GM12878 (cell line): ENCODE data around the gene PPP1R36. TPM values are rescaled to one million over a fixed set of nuclear protein-coding genes. Genes with fewer than 3 reads are reported as not detected.

Source experiments
- ATAC-seq: fragments of 200-7000 bp; cut with Tn5 transposase; 3 replicates; pipeline ENCODE4 v1.9.1; 2020; ENCODE audit warnings: mild to moderate bottlenecking, moderate library complexity
- BruUV-seq: library from RNA; stranded (reverse); fragments of 400-500 nt; replicated peaks from 2 replicates; lab custom pipeline; 2021; lab: Mats Ljungman, UMichigan
- CTCF ChIA-PET: fragments of 300-600 bp; sonication (Branson Sonifier 250); formaldehyde crosslinking; extraction: SDS; loops from one replicate; lab custom pipeline; 2021; ENCODE audit warnings: inconsistent platforms; lab: Yijun Ruan, JAX
- POLR2A ChIA-PET: fragments of 350-600 bp; formaldehyde crosslinking; extraction: SDS; loops from one replicate; lab custom pipeline; 2021; ENCODE audit warnings: inconsistent platforms; lab: Charles Lee
- RAD21 ChIA-PET: fragments of 300-600 bp; sonication (Branson Sonifier 250); formaldehyde crosslinking; loops from one replicate; lab custom pipeline; 2023; ENCODE audit warnings: antibody characterized with exemption; ENCODE audit not compliant: unreplicated experiment; lab: Charles Lee
- SMC1A ChIA-PET: fragments of 300-600 bp; sonication (Branson Sonifier 250); formaldehyde crosslinking; loops from one replicate; lab custom pipeline; 2023; ENCODE audit not compliant: unreplicated experiment, uncharacterized antibody; lab: Charles Lee
- DNase-seq: peaks from one replicate; pipeline ENCODE4 v3.0.0-alpha.2; 2011; ENCODE audit warnings: low read depth, low spot score
- FAIRE-seq: peaks from 3 replicates; lab custom pipeline; 2011; peaks lifted over from hg19 to GRCh38; lab: Jason Lieb, UNC
- H2AFZ ChIP-seq: 2 replicates; pipeline ENCODE4 v1.6.0; 2011; ENCODE audit warnings: low read depth, low read length, control low read depth; ENCODE audit not compliant: control insufficient read depth
- H3K27ac ChIP-seq: 2 replicates; pipeline ENCODE4 v1.5.1; 2011; ENCODE audit warnings: control low read depth; ENCODE audit not compliant: control insufficient read depth, insufficient read depth
- H3K27me3 ChIP-seq, 2 experiments: replicated peaks in 1 of 2; 2 replicates each; pipeline versions ENCODE4 v1.6.0 to v1.6.1; 2011; ENCODE audit warnings: low read length in 1 of 2; ENCODE audit not compliant: control insufficient read depth in 2 of 2, insufficient read depth in 2 of 2
- H3K36me3 ChIP-seq, 2 experiments: 2 replicates each; pipeline ENCODE4 v1.5.1; 2011; ENCODE audit warnings: low read length in 1 of 2; ENCODE audit not compliant: control insufficient read depth in 2 of 2, insufficient read depth in 2 of 2
- H3K4me1 ChIP-seq: 2 replicates; pipeline ENCODE4 v1.6.1; 2011; ENCODE audit warnings: mild to moderate bottlenecking, low read length, moderate library complexity, mixed read lengths; ENCODE audit not compliant: control insufficient read depth, insufficient read depth
- H3K4me2 ChIP-seq: 2 replicates; pipeline ENCODE4 v1.6.0; 2011; ENCODE audit warnings: control low read depth; ENCODE audit not compliant: control insufficient read depth, insufficient read depth
- H3K4me3 ChIP-seq: fragments of 200-600 bp; sonication (generic); 2 replicates; pipeline ENCODE4 v1.5.1; 2016
- H3K79me2 ChIP-seq: 2 replicates; pipeline ENCODE4 v1.6.0; 2011; ENCODE audit warnings: low read length; ENCODE audit not compliant: control insufficient read depth, insufficient read depth
- H3K9ac ChIP-seq: 2 replicates; pipeline ENCODE4 v1.8.0; 2011; ENCODE audit warnings: low read length, control low read depth, mixed read lengths; ENCODE audit not compliant: control insufficient read depth, insufficient read depth
- H3K9me3 ChIP-seq: replicated peaks from 3 replicates; pipeline ENCODE4 v1.5.1; 2011; ENCODE audit warnings: mild to moderate bottlenecking, low read length; ENCODE audit not compliant: control insufficient read depth, insufficient read depth
- H4K20me1 ChIP-seq: 2 replicates; pipeline ENCODE4 v1.6.0; 2011; ENCODE audit not compliant: control insufficient read depth, insufficient read depth
- CREM ChIP-seq: IDR thresholded peaks from 2 replicates; pipeline ENCODE4 v1.6.1; 2014; ENCODE audit warnings: antibody characterized with exemption, low read depth
- ESRRA ChIP-seq: IDR thresholded peaks from 2 replicates; pipeline ENCODE4 v1.6.1; 2012; ENCODE audit warnings: mild to moderate bottlenecking, low read length, improper control_type of control experiment
- EZH2 ChIP-seq: IDR thresholded peaks from 2 replicates; pipeline ENCODE4 v1.6.1; 2012; ENCODE audit warnings: low read depth, mild to moderate bottlenecking, control low read depth, inconsistent platforms, low read length, borderline replicate concordance; ENCODE audit not compliant: control insufficient read depth
- GABPA ChIP-seq: IDR thresholded peaks from 2 replicates; pipeline ENCODE4 v1.6.1; 2014; ENCODE audit warnings: antibody characterized with exemption, low read depth, mild to moderate bottlenecking, inconsistent platforms
- MEF2A ChIP-seq: IDR thresholded peaks from 2 replicates; pipeline ENCODE4 v1.6.1; 2011; ENCODE audit warnings: low read depth, mild to moderate bottlenecking, low read length, moderate library complexity; ENCODE audit not compliant: insufficient read depth
- MTA2 ChIP-seq: fragments of 450-650 bp; IDR thresholded peaks from 2 replicates; pipeline ENCODE4 v1.6.1; 2016; ENCODE audit warnings: low read depth, mild to moderate bottlenecking, moderate library complexity
- NFYB ChIP-seq: IDR thresholded peaks from 2 replicates; pipeline ENCODE4 v1.6.1; 2011; ENCODE audit warnings: low read depth, mild to moderate bottlenecking, low read length, improper control_type of control experiment, moderate library complexity; ENCODE audit not compliant: insufficient read depth
- NR2C2 ChIP-seq: IDR thresholded peaks from 2 replicates; pipeline ENCODE4 v1.6.1; 2011; ENCODE audit warnings: borderline replicate concordance, low read depth; ENCODE audit not compliant: control insufficient read depth, insufficient read length
- POU2F2 ChIP-seq: IDR thresholded peaks from 3 replicates; pipeline ENCODE4 v1.6.1; 2011; ENCODE audit warnings: low read depth, mild to moderate bottlenecking, low read length, borderline replicate concordance
- RUNX3 ChIP-seq: IDR thresholded peaks from 2 replicates; pipeline ENCODE4 v1.6.1; 2012; ENCODE audit warnings: low read length, inconsistent platforms
- SP1 ChIP-seq: IDR thresholded peaks from one replicate; pipeline ENCODE4 v1.6.1; 2011; ENCODE audit warnings: low read depth, low read length
- SPI1 ChIP-seq: IDR thresholded peaks from 2 replicates; pipeline ENCODE4 v1.6.1; 2011; ENCODE audit warnings: low read depth, mild to moderate bottlenecking, low read length, moderate library complexity, borderline replicate concordance; ENCODE audit not compliant: insufficient read depth
- TARDBP ChIP-seq: IDR thresholded peaks from 2 replicates; pipeline ENCODE4 v1.6.1; 2016; ENCODE audit warnings: borderline replicate concordance
- TBL1XR1 ChIP-seq: IDR thresholded peaks from 2 replicates; pipeline ENCODE4 v1.6.1; 2012; ENCODE audit warnings: low read depth, low read length, improper control_type of control experiment
- ZZZ3 ChIP-seq: IDR thresholded peaks from 2 replicates; pipeline ENCODE4 v1.6.1; 2011; ENCODE audit warnings: low read depth; ENCODE audit not compliant: control insufficient read depth, insufficient read length
- WGBS: methylation state at CpG from one replicate; pipeline ENCODE4 v1.1.6; 2016; ENCODE audit warnings: low lambda C conversion rate; ENCODE audit not compliant: insufficient replicate concordance, insufficient coverage; ENCODE audit errors: missing lambda C conversion rate; 5-methylcytosine and 5-hydroxymethylcytosine counted together
- in situ Hi-C: fragments of 300-500 bp; cut with MboI; formaldehyde crosslinking; loops from 9 replicates; pipeline ENCODE4 v1.14.3; 2018; ENCODE audit warnings: mixed read lengths
- intact Hi-C: fragments of 100-400 bp; cut with micrococcal nuclease; formaldehyde crosslinking; loops from one replicate; pipeline ENCODE4 v1.14.2; 2022; ENCODE audit not compliant: unreplicated experiment
- polyA plus RNA-seq, 11 experiments: library from polyadenylated mRNA; depleted of rRNA in 4 of 11; unstranded in 6 of 11; stranded (reverse) in 5 of 11; fragments of >200 nt; fragmentation: Nextera tagmentation in 4 of 11; fragmentation: Illumina TruSeq in 1 of 11; extraction: Ambion mirVana in 4 of 11; extraction: Trizol in 1 of 11; gene quantifications; 1 replicate in 1 of 11; 2 replicates in 10 of 11; pipeline versions ENCODE4 v1.2.1 to v1.2.3, GENCODE V29; 2011 to 2016; ENCODE audit warnings: inconsistent platforms in 2 of 11, missing spikeins in 2 of 11, low read depth in 1 of 11
- total RNA-seq, 4 experiments: library from RNA; depleted of rRNA in 3 of 4; stranded (reverse); fragments of >200 nt in 3 of 4; fragmentation: Illumina TruSeq in 1 of 4; extraction: Trizol in 1 of 4; gene quantifications; 2 replicates each; pipeline versions ENCODE4 v1.2.1 to v1.2.3, GENCODE V29; 2013 to 2021
- TF ChIP-seq, protein P1 (sequence below): IDR thresholded peaks from 2 replicates; pipeline ENCODE4 v1.6.1; 2011; ENCODE audit warnings: low read depth, mild to moderate bottlenecking, low read length, moderate library complexity, borderline replicate concordance; ENCODE audit errors: extremely low read depth
- TF ChIP-seq, protein P2 (sequence below): fragments of 450-650 bp; formaldehyde crosslinking; IDR thresholded peaks from 2 replicates; pipeline ENCODE4 v1.5.0; 2022; ENCODE audit warnings: mild to moderate bottlenecking, missing genetic modification characterization

Gene PPP1R36
- total and polyA plus RNA-seq, 10 of the 15 experiments (the other 5 are each of a cell fraction or from before 2014, with no cell fraction given) = 0.12 to 0.13 TPM; not detected in 8

DNA sequence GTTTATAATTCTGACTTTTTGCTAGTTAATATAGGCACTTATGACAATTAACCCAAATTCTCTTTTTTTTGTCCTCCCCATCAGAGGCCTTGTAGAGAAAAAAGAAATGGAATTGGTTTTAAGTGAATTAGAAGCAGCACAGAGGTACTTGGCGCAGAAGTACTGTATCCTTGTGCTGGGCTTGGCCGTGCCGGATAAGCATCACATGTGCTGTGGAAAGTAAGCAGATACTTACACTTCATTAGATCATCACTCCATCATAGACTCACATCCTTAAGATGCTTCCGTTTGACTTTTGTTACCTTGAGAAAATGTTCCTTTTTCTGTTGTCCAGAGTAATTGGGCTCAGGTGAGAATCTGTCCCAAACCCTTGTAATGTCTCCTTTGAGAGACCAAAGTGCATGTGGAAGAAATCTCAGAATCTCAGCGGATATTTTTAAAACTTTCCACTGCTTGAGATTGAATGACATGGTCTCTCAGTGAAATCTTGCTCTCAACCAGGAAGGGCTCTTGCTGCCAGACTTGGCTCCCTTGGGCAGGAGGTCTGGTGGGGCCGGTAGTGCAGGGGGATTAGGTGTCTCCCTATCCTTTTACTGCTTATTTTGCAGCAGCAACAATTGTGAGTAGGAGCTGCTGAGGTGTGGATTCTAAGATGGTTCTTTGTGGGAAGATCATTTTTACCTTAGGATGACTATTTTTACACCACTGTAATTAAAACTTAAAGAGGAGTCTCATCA, 24.8 kb downstream of the PPP1R36 start (continued):
- TF ChIP-seq NFYB = no peak
- no peak for TF ChIP-seq EZH2
- TF ChIP-seq ESRRA = no peak
- TF ChIP-seq GABPA = no peak

DNA sequence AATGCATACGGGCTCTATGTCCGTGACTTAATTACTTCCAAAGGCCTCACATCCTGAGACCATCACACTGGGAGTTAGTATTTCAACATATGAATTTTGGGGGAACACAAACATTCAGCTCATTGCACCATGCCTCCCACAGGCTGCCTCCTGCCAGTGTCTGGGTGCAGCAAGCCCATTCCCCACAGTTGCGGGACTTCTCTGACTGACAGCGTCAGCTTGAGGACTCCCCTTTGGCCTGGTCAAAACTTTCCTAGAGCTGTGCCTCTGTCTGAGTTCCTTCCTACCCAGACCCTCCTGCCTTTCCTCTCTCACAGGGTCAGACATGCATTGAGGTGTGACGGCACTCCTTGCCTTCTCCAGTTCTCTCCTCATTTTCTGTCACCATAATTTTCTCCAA, 27.4 kb downstream of the PPP1R36 start:
- no peaks in the 10 kb centered on the region for H3K79me2 ChIP-seq
- ATAC-seq (no peak), DNase-seq (no peak), FAIRE-seq (no peak)
- ChIA-PET SMC1A (no interaction called here), RAD21 (interaction anchor here (0.6 kb wide), 1 partner anchor 19 kb away, joined by 3 read pairs; no protein-coding TSS in a partner anchor), CTCF (no interaction called here), POLR2A (no interaction called here)
- H3K36me3 ChIP-seq = no peaks in the 10 kb centered on the region
- no peak overlapping the region for H2AFZ ChIP-seq
- BruUV-seq = no TSS peak
- H3K4me1 ChIP-seq = no peaks in the 10 kb centered on the region
- in situ Hi-C loops = no loop called here
- H4K20me1 ChIP-seq = no peaks in the 10 kb centered on the region
- no peak overlapping the region for H3K4me3 ChIP-seq
- 88% methylated on average over 5 of the region's 5 CpGs for WGBS
- H3K27me3 ChIP-seq = no peaks in the 10 kb centered on the region; a peak in 1 of 4 replicates
- H3K4me2 ChIP-seq = no peak overlapping the region
- intact Hi-C loops = no loop called here
- H3K9ac ChIP-seq = no peak overlapping the region
- no peak overlapping the region for H3K27ac ChIP-seq
- H3K9me3 ChIP-seq = no peaks in the 10 kb centered on the region
- TF ChIP-seq SP1 (no peak), CREM (no peak), RUNX3 (no peak), MTA2 (no peak), TARDBP (no peak), NR2C2 (no peak), SPI1 (no peak), MEF2A (no peak), POU2F2 (no peak), ZZZ3 (no peak), TBL1XR1 (no peak)
- TF ChIP-seq, protein P1, sequence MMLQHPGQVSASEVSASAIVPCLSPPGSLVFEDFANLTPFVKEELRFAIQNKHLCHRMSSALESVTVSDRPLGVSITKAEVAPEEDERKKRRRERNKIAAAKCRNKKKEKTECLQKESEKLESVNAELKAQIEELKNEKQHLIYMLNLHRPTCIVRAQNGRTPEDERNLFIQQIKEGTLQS = no peak
- TF ChIP-seq, protein P2, sequence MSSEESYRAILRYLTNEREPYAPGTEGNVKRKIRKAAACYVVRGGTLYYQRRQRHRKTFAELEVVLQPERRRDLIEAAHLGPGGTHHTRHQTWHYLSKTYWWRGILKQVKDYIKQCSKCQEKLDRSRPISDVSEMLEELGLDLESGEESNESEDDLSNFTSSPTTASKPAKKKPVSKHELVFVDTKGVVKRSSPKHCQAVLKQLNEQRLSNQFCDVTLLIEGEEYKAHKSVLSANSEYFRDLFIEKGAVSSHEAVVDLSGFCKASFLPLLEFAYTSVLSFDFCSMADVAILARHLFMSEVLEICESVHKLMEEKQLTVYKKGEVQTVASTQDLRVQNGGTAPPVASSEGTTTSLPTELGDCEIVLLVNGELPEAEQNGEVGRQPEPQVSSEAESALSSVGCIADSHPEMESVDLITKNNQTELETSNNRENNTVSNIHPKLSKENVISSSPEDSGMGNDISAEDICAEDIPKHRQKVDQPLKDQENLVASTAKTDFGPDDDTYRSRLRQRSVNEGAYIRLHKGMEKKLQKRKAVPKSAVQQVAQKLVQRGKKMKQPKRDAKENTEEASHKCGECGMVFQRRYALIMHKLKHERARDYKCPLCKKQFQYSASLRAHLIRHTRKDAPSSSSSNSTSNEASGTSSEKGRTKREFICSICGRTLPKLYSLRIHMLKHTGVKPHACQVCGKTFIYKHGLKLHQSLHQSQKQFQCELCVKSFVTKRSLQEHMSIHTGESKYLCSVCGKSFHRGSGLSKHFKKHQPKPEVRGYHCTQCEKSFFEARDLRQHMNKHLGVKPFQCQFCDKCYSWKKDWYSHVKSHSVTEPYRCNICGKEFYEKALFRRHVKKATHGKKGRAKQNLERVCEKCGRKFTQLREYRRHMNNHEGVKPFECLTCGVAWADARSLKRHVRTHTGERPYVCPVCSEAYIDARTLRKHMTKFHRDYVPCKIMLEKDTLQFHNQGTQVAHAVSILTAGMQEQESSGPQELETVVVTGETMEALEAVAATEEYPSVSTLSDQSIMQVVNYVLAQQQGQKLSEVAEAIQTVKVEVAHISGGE (CRISPR knock-in tag) = no peak
